Globus pallidus (tissue), 1 donor: Measurements from ENCODE around the gene USP49.
"Not testable (repeated sequence)": the region's sequence is repeated elsewhere in the genome, so short reads cannot be mapped to it uniquely, and the experiment has no call there.

Source experiments
- DNase-seq: peaks from one replicate; pipeline ENCODE4 v3.0.0-alpha.2; 2015; ENCODE audit warnings: low spot score

The USP49 gene

GRCh38 chr6:41811946-41812345 lies 83.2 kb downstream of the USP49 start:
- DNase-seq: not testable (repeated sequence)

- no peak for DNase-seq
Measured at GRCh38 chr6:41811095-41811494, 84.1 kb downstream of the USP49 start.

GRCh38 chr6:41805830-41806774 lies 89.1 kb downstream of the USP49 start:
- no peak for DNase-seq

GRCh38 chr6:41801380-41801779 lies 93.8 kb downstream of the USP49 start:
- DNase-seq: no peak

- DNase-seq: no peak
Measured at GRCh38 chr6:41799559-41799911, 95.6 kb downstream of the USP49 start.

GRCh38 chr6:41798901-41799558 lies 96.1 kb downstream of the USP49 start:
- DNase-seq: no peak

GRCh38 chr6:41796474-41796873 lies 98.7 kb downstream of the USP49 start:
- DNase-seq: no peak

- no peak for DNase-seq
Measured at GRCh38 chr6:41791984-41792383, 103.2 kb downstream of the USP49 start.

GRCh38 chr6:41791305-41791704 lies 103.9 kb downstream of the USP49 start:
- no peak for DNase-seq

GRCh38 chr6:41790045-41790444 lies 105.1 kb downstream of the USP49 start:
- no peak for DNase-seq

- no peak for DNase-seq
Measured at GRCh38 chr6:41789390-41789724, 105.8 kb downstream of the USP49 start.

- peak; percentile 92 for DNase-seq
Measured at GRCh38 chr6:41787219-41787917, 107.8 kb downstream of the USP49 start, which contains the start of gene TOMM6. TOMM6 (plus strand) TSS chr6:41787694; CDS start chr6:41787698, 4 bp downstream.

- peak; percentile 88 for DNase-seq
Measured at GRCh38 chr6:41786451-41787218, 108.5 kb downstream of the USP49 start.

GRCh38 chr6:41785689-41786450 lies 109.3 kb downstream of the USP49 start:
- peak; percentile 37 for DNase-seq

- DNase-seq: no peak
Measured at GRCh38 chr6:41785254-41785653, 109.9 kb downstream of the USP49 start.

GRCh38 chr6:41784581-41785171 lies 110.5 kb downstream of the USP49 start:
- DNase-seq: no peak

GRCh38 chr6:41783106-41783780 lies 111.9 kb downstream of the USP49 start:
- no peak for DNase-seq

- DNase-seq: no peak
Measured at GRCh38 chr6:41781366-41781730, 113.8 kb downstream of the USP49 start.

- peak; percentile 12 for DNase-seq
Measured at GRCh38 chr6:41780551-41781365, 114.4 kb downstream of the USP49 start, which contains the start of gene PRICKLE4. PRICKLE4 (plus strand) TSS chr6:41780782; CDS start chr6:41783474, 2,692 bp downstream.
